Esophagus (tissue), 2 donors: Measurements from ENCODE around the gene TPT1. TPM values are rescaled to one million over a fixed set of nuclear protein-coding genes. Genes with fewer than 3 reads are reported as not detected.

Source experiments
- H3K27ac ChIP-seq, 2 donors: one replicate each; pipeline ENCODE4 v1.5.1; 2013; ENCODE audit warnings: low read depth in 2 of 2, mild to moderate bottlenecking in 2 of 2, inconsistent platforms in 1 of 2, low read length in 1 of 2, moderate library complexity in 1 of 2
- H3K27me3 ChIP-seq, 2 donors: one replicate each; pipeline ENCODE4 v1.6.1; 2013; ENCODE audit warnings: low read length in 2 of 2, control low read depth in 1 of 2, mild to moderate bottlenecking in 1 of 2; ENCODE audit not compliant: insufficient read depth in 2 of 2, control insufficient read depth in 1 of 2
- H3K36me3 ChIP-seq, 2 donors: one replicate each; pipeline ENCODE4 v1.6.1; 2013; ENCODE audit warnings: low read length in 1 of 2; ENCODE audit not compliant: control insufficient read depth in 2 of 2, insufficient read depth in 2 of 2
- H3K4me1 ChIP-seq, 2 donors: one replicate each; pipeline ENCODE4 v1.6.1; 2013; ENCODE audit warnings: low read length in 1 of 2; ENCODE audit not compliant: control insufficient read depth in 2 of 2, insufficient read depth in 2 of 2
- H3K4me3 ChIP-seq, 2 donors: one replicate each; pipeline ENCODE4 v1.5.1; 2013; ENCODE audit warnings: low read length in 2 of 2, mild to moderate bottlenecking in 2 of 2, low read depth in 1 of 2, moderate library complexity in 1 of 2
- H3K9me3 ChIP-seq, 2 donors: one replicate each; pipeline ENCODE4 v1.6.1; 2013; ENCODE audit warnings: mild to moderate bottlenecking in 2 of 2, low read depth in 1 of 2, low read length in 1 of 2, moderate library complexity in 1 of 2; ENCODE audit not compliant: control insufficient read depth in 2 of 2, insufficient read depth in 1 of 2
- WGBS, 2 donors: extraction: QIAGEN DNeasy Blood & Tissue Kit; methylation state at CpG; one replicate each; pipeline ENCODE4 v1.1.7; 2013; 5-methylcytosine and 5-hydroxymethylcytosine counted together
- polyA plus RNA-seq, 2 donors: library from polyadenylated mRNA; stranded (reverse); fragments of 200-250 nt; gene quantifications; one replicate each; pipeline ENCODE4 v1.2.3, GENCODE V29; 2013
- donor health status: healthy with polysubstance abuse.
- donor health status: Bipolar disorder and iron deficiency.

The TPT1 gene
- polyA plus RNA-seq, 2 donors = 5,857 to 6,692 TPM

- H3K27me3 ChIP-seq = no peaks in the 10 kb centered on the region
- peaks cover 3 to 6% of the 10 kb centered on the region in 2 donors for H3K4me1 ChIP-seq
- no peak overlapping the region for H3K27ac ChIP-seq
- H3K9me3 ChIP-seq = no peaks in the 10 kb centered on the region
- H3K36me3 ChIP-seq = peaks cover 4 to 16% of the 10 kb centered on the region in 2 donors
- 53 to 64% methylated on average over 3 of the region's 3 CpGs for WGBS, 2 donors
- H3K4me3 ChIP-seq = no peak overlapping the region
Observed at GRCh38 chr13:45331692-45332035, 9.3 kb downstream of the TPT1 start.

- Histone ChIP-seq H3K27ac (no peak overlapping the region), H3K4me3 (no peak overlapping the region), H3K9me3 (no peaks in the 10 kb centered on the region), H3K27me3 (no peaks in the 10 kb centered on the region), H3K36me3 (peaks cover 4 to 11% of the 10 kb centered on the region in 2 donors), H3K4me1 (peaks cover 3 to 5% of the 10 kb centered on the region in 2 donors)
- WGBS, 2 donors = 68 to 71% methylated on average over 1 of the region's 1 CpG
Observed at GRCh38 chr13:45331123-45331619, 9.8 kb downstream of the TPT1 start.

- no peaks in the 10 kb centered on the region for H3K36me3 ChIP-seq
- H3K27me3 ChIP-seq = no peaks in the 10 kb centered on the region
- H3K4me3 ChIP-seq = no peak overlapping the region
- H3K9me3 ChIP-seq = no peaks in the 10 kb centered on the region
- H3K27ac ChIP-seq = peak overlapping the region in 1 of 2 donors; percentile 24
- H3K4me1 ChIP-seq = peaks cover 0 to 2% of the 10 kb centered on the region in 2 donors
- 33 to 36% methylated on average over 3 of the region's 3 CpGs for WGBS, 2 donors
Observed at GRCh38 chr13:45328661-45329111, 12.3 kb downstream of the TPT1 start.

- no peaks in the 10 kb centered on the region for H3K27me3 ChIP-seq
- H3K9me3 ChIP-seq = no peaks in the 10 kb centered on the region
- no peak overlapping the region for H3K27ac ChIP-seq
- H3K36me3 ChIP-seq = no peaks in the 10 kb centered on the region
- H3K4me1 ChIP-seq = no peaks in the 10 kb centered on the region
- no peak overlapping the region for H3K4me3 ChIP-seq
- WGBS, 2 donors = 77 to 78% methylated on average over 9 of the region's 9 CpGs
Observed at GRCh38 chr13:45327253-45327955, 13.6 kb downstream of the TPT1 start.

GRCh38 chr13:45325806-45326205 lies 15.2 kb downstream of the TPT1 start:
- peak overlapping the region in 1 of 2 donors; percentile 35 for H3K27ac ChIP-seq
- H3K9me3 ChIP-seq = no peaks in the 10 kb centered on the region
- no peaks in the 10 kb centered on the region for H3K4me1 ChIP-seq
- 50 to 65% methylated on average over 4 of the region's 4 CpGs for WGBS, 2 donors
- no peaks in the 10 kb centered on the region for H3K27me3 ChIP-seq
- no peak overlapping the region for H3K4me3 ChIP-seq
- no peaks in the 10 kb centered on the region for H3K36me3 ChIP-seq

- H3K36me3 ChIP-seq = no peaks in the 10 kb centered on the region
- no peaks in the 10 kb centered on the region for H3K4me1 ChIP-seq
- no peak overlapping the region for H3K4me3 ChIP-seq
- H3K9me3 ChIP-seq = no peaks in the 10 kb centered on the region
- no peak overlapping the region for H3K27ac ChIP-seq
- H3K27me3 ChIP-seq = no peaks in the 10 kb centered on the region
- 66 to 73% methylated on average over 4 of the region's 4 CpGs for WGBS, 2 donors
Observed at GRCh38 chr13:45320876-45321629, 19.9 kb downstream of the TPT1 start.

GRCh38 chr13:45316996-45317395 lies 24.0 kb downstream of the TPT1 start:
- H3K27ac ChIP-seq = no peak overlapping the region
- no peaks in the 10 kb centered on the region for H3K27me3 ChIP-seq
- no peaks in the 10 kb centered on the region for H3K9me3 ChIP-seq
- H3K4me3 ChIP-seq = no peak overlapping the region
- WGBS, 2 donors = 90 to 91% methylated on average over 5 of the region's 5 CpGs
- H3K4me1 ChIP-seq = no peaks in the 10 kb centered on the region
- H3K36me3 ChIP-seq = no peaks in the 10 kb centered on the region

GRCh38 chr13:45316338-45316737 lies 24.6 kb downstream of the TPT1 start:
- no peak overlapping the region for H3K4me3 ChIP-seq
- no peaks in the 10 kb centered on the region for H3K9me3 ChIP-seq
- H3K36me3 ChIP-seq = no peaks in the 10 kb centered on the region
- no peaks in the 10 kb centered on the region for H3K27me3 ChIP-seq
- H3K27ac ChIP-seq = no peak overlapping the region
- H3K4me1 ChIP-seq = peaks cover 0 to 2% of the 10 kb centered on the region in 2 donors
- 47 to 52% methylated on average over 6 of the region's 6 CpGs for WGBS, 2 donors

- Histone ChIP-seq H3K4me3 (no peak overlapping the region), H3K27ac (no peak overlapping the region), H3K27me3 (no peaks in the 10 kb centered on the region), H3K36me3 (no peaks in the 10 kb centered on the region), H3K9me3 (no peaks in the 10 kb centered on the region), H3K4me1 (peaks cover 0 to 2% of the 10 kb centered on the region in 2 donors)
- 80 to 85% methylated on average over 11 of the region's 11 CpGs for WGBS, 2 donors
Observed at GRCh38 chr13:45315520-45316167, 25.3 kb downstream of the TPT1 start.
